HG03060 (cell line): ENCODE data around the gene CCDC182.

Experiments used
- ATAC-seq: cut with Tn5 transposase; IDR thresholded peaks from one replicate; pipeline ENCODE4 v1.9.1; 2021; ENCODE audit warnings: low read depth, moderate number of reproducible peaks; ENCODE audit not compliant: unreplicated experiment

Gene CCDC182

GRCh38 chr17:57704448-57704847, 40.7 kb downstream of the CCDC182 start:
- ATAC-seq = no peak

GRCh38 chr17:57703273-57703672, 41.8 kb downstream of the CCDC182 start:
- ATAC-seq = no peak

GRCh38 chr17:57701124-57701523, 44.0 kb downstream of the CCDC182 start:
- ATAC-seq = no peak

- no peak for ATAC-seq
Observed at GRCh38 chr17:57699751-57700219, 45.3 kb downstream of the CCDC182 start.

GRCh38 chr17:57697891-57698711, 47.0 kb downstream of the CCDC182 start:
- no peak for ATAC-seq

- ATAC-seq = no peak
Observed at GRCh38 chr17:57697197-57697596, 47.9 kb downstream of the CCDC182 start.

- no peak for ATAC-seq
Observed at GRCh38 chr17:57696050-57696449, 49.0 kb downstream of the CCDC182 start.
